ENCODE measurements around the gene CPAMD8. TPM values are rescaled to one million over a fixed set of nuclear protein-coding genes. Genes with fewer than 3 reads are reported as not detected.
A peak's percentile ranks its signal among the peaks of the same experiment; 100 is the strongest.

The CPAMD8 gene
- total and polyA plus RNA-seq, 9 of the 15 experiments (the other 6 are each of a cell fraction or from before 2014, with no cell fraction given): 0.20 to 2.1 (median 1.3) TPM

- TF ChIP-seq TRIM24 (IDR thresholded peaks at IDR 0.05) (no peak), ZNF57 (CRISPR knock-in tag; IDR thresholded peaks at IDR 0.05) (no peak), ASH1L (IDR thresholded peaks at IDR 0.05; ENCODE audit: borderline replicate concordance, low read depth, partially characterized antibody) (no peak), ATF6 (CRISPR knock-in tag; IDR thresholded peaks at IDR 0.05) (no peak), KLF6 (CRISPR knock-in tag; IDR thresholded peaks at IDR 0.05; ENCODE audit: borderline replicate concordance) (no peak), ARHGAP35 (IDR thresholded peaks at IDR 0.05; ENCODE audit: partially characterized antibody) (no peak), ZNF143 (CRISPR knock-in tag; IDR thresholded peaks at IDR 0.05) (no peak), PRDM10 (IDR thresholded peaks at IDR 0.05; ENCODE audit: partially characterized antibody) (peak; percentile 40), TARDBP (IDR thresholded peaks at IDR 0.05) (no peak), GABPB2 (CRISPR knock-in tag; conservative IDR thresholded peaks at IDR 0.05) (no peak), TRIM25 (IDR thresholded peaks at IDR 0.05; ENCODE audit: borderline replicate concordance) (no peak), PCBP1 (IDR thresholded peaks at IDR 0.05; ENCODE audit: low read depth, low read length, poor library complexity, severe bottlenecking) (no peak), ZNF561 (CRISPR knock-in tag; conservative IDR thresholded peaks at IDR 0.05) (no peak), HINFP (tag; conservative IDR thresholded peaks at IDR 0.05; ENCODE audit: low read depth) (no peak)
- TF ChIP-seq, protein P1, sequence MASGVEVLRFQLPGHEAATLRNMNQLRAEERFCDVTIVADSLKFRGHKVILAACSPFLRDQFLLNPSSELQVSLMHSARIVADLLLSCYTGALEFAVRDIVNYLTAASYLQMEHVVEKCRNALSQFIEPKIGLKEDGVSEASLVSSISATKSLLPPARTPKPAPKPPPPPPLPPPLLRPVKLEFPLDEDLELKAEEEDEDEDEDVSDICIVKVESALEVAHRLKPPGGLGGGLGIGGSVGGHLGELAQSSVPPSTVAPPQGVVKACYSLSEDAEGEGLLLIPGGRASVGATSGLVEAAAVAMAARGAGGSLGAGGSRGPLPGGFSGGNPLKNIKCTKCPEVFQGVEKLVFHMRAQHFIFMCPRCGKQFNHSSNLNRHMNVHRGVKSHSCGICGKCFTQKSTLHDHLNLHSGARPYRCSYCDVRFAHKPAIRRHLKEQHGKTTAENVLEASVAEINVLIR (CRISPR knock-in tag; IDR thresholded peaks at IDR 0.05): no peak
These were observed 130.2 kb downstream of the CPAMD8 start (continued) for GRCh38 chr19:16896146-16897028.
